ENCODE results near the gene DUSP22.

DNA sequence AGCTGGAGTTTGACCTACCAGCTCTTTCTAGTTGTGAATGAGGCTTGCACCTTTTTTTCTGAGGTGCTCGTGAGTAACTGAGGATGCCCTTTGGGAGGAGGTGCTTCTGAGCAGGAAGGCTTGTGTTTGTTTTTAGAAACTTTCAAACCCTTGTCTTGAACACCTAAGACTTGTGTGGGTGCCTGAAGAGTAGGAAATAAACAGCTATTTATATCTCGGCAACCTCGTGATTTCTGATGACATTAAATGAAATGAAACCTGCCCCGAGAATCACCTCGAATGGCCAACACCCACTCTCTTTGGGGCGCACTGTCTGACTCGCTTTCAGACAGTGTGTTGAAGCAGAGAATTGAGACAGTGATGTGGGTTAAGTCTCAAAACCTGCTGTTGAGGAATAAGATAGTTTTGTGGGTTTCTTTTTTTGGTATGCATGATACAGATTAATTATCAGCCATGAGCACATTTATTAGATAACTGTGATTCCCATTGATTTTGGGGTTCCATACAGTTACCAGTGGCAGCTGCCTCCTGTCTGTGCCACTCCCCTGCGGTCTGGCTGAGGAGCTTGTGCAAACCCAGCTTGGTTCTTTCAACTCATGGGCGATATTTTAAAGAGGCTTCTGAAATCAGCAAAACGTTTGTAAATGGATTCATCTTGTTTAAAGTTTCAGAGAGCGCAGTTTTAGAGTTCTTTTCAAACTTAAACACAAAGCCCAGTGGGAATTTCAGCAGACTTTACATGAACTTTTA, 107.7 kb downstream of the DUSP22 start:
- TF ChIP-seq, protein P1, sequence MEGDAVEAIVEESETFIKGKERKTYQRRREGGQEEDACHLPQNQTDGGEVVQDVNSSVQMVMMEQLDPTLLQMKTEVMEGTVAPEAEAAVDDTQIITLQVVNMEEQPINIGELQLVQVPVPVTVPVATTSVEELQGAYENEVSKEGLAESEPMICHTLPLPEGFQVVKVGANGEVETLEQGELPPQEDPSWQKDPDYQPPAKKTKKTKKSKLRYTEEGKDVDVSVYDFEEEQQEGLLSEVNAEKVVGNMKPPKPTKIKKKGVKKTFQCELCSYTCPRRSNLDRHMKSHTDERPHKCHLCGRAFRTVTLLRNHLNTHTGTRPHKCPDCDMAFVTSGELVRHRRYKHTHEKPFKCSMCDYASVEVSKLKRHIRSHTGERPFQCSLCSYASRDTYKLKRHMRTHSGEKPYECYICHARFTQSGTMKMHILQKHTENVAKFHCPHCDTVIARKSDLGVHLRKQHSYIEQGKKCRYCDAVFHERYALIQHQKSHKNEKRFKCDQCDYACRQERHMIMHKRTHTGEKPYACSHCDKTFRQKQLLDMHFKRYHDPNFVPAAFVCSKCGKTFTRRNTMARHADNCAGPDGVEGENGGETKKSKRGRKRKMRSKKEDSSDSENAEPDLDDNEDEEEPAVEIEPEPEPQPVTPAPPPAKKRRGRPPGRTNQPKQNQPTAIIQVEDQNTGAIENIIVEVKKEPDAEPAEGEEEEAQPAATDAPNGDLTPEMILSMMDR (IDR thresholded peaks at IDR 0.05; ENCODE audit: low read depth, low read length, poor library complexity, severe bottlenecking), result no peak
- TF ChIP-seq EZH2phosphoT487 (IDR thresholded peaks at IDR 0.05; ENCODE audit: borderline replicate concordance, low read length), result no peak
